Adrenal gland (tissue), 12 donors: Measurements from ENCODE around the gene RPS6KA2. TPM values are rescaled to one million over a fixed set of nuclear protein-coding genes. Genes with fewer than 3 reads are reported as not detected.
A peak's percentile ranks its signal among the peaks of the same experiment; 100 is the strongest.
"Not testable (repeated sequence)": the region's sequence is repeated elsewhere in the genome, so short reads cannot be mapped to it uniquely, and the experiment has no call there.

ENCODE experiments used
- DNase-seq, 7 donors: peaks; one replicate each; pipeline ENCODE4 v3.0.0-alpha.2; 2019 to 2020
- H3K27ac ChIP-seq, 5 donors: fragments of 200-600 bp; sonication (generic) in 4 of 5; 1 replicate in 3 of 5; 2 replicates in 2 of 5; pipeline versions ENCODE4 v1.5.1 to v1.8.0; 2016 to 2020; ENCODE audit warnings: mild to moderate bottlenecking in 1 of 5
- H3K27me3 ChIP-seq: fragments of 200-600 bp; 2 replicates; pipeline ENCODE4 v1.8.0; 2021
- H3K36me3 ChIP-seq, 2 donors: fragments of 200-600 bp; replicated peaks in 1 of 2; 1 replicate in 1 of 2; 2 replicates in 1 of 2; pipeline versions ENCODE4 v1.5.1 to v1.8.0; 2018 to 2022
- H3K4me1 ChIP-seq, 2 donors: fragments of 200-600 bp; replicated peaks in 1 of 2; 1 replicate in 1 of 2; 2 replicates in 1 of 2; pipeline versions ENCODE4 v1.5.1 to v1.8.0; 2018 to 2021
- H3K4me3 ChIP-seq, 4 donors: fragments of 200-600 bp; sonication (generic) in 3 of 4; one replicate each; pipeline ENCODE4 v1.5.1; 2016 to 2018
- H3K9me3 ChIP-seq, 3 donors: fragments of 200-600 bp; sonication (generic) in 1 of 3; replicated peaks in 1 of 3; 1 replicate in 2 of 3; 2 replicates in 1 of 3; pipeline versions ENCODE4 v1.5.1 to v1.8.0; 2016 to 2021
- POLR2A ChIP-seq, 2 donors: fragments of 450-650 bp; IDR thresholded peaks; one replicate each; pipeline ENCODE4 v1.6.1; 2017; ENCODE audit warnings: antibody characterized with exemption in 2 of 2, mild to moderate bottlenecking in 2 of 2, moderate library complexity in 1 of 2
- WGBS, 4 donors: extraction: QIAGEN DNeasy Blood & Tissue Kit in 2 of 4; methylation state at CpG; one replicate each; pipeline versions ENCODE4 v1.1.5 to v1.1.7; 2013 to 2017; 5-methylcytosine and 5-hydroxymethylcytosine counted together
- intact Hi-C, 2 donors: fragments of 100-400 bp; cut with DNase I; formaldehyde crosslinking; loops; one replicate each; pipeline versions ENCODE4 v1.14.1 to v1.15.0; 2022 to 2023
- polyA plus RNA-seq, 3 donors: library from polyadenylated mRNA; stranded (reverse); fragments of 200-250 nt in 2 of 3; fragments of 350-450 nt in 1 of 3; fragmentation: Illumina TruSeq in 1 of 3; extraction: RNeasy Lipid Tissue Mini Kit (QIAGEN cat#74804) in 1 of 3; gene quantifications; one replicate each; pipeline ENCODE4 v1.2.3, GENCODE V29; 2013 to 2014
- total RNA-seq, 9 donors: library from RNA; depleted of rRNA in 4 of 9; stranded (reverse); fragments of >200 nt in 4 of 9; fragments of 120-200 nt in 1 of 9; fragmentation: NEBNext Ultra II Directional in 1 of 9; extraction: Animal tissue kit (Norgen Biotek cat#: 25700) in 1 of 9; gene quantifications; one replicate each; pipeline versions ENCODE4 v1.1.0 to v1.2.4, GENCODE V29; 2013 to 2023
- TF ChIP-seq, protein P1 (sequence below), 6 experiments: fragments of 450-650 bp in 4 of 6; fragments of 200-600 bp in 2 of 6; sonication (generic) in 1 of 6; IDR thresholded peaks; 1 replicate in 5 of 6; 2 replicates in 1 of 6; pipeline versions ENCODE4 v1.5.1 to v1.8.0; 2016 to 2021; ENCODE audit warnings: antibody characterized with exemption in 6 of 6, mild to moderate bottlenecking in 2 of 6, moderate library complexity in 1 of 6
- donor health status: healthy with polysubstance abuse.
- donor health status: Bipolar disorder and iron deficiency.
- donor health status: DM: yes; HTN: yes; CAD: no.
- donor health status: DM: no; HTN: no; CAD: no.
- donor health status: DM: no; HTN: no; CAD: no.
- donor health status: DM: yes; HTN: yes; CAD: no.

The RPS6KA2 gene
- total and polyA plus RNA-seq, 12 donors: 7.0 to 40.4 (median 26.2) TPM

- H3K9me3 ChIP-seq: no peaks in the 10 kb centered on the region
- no peak overlapping the region for H3K4me3 ChIP-seq
- intact Hi-C loops: no loop called here
- no peaks in the 10 kb centered on the region for H3K4me1 ChIP-seq
- H3K27ac ChIP-seq: no peak overlapping the region
- DNase-seq: peak in 1 of 7 donors; percentile 30
- TF ChIP-seq POLR2A (IDR thresholded peaks at IDR 0.05): no peak
- TF ChIP-seq, protein P1, sequence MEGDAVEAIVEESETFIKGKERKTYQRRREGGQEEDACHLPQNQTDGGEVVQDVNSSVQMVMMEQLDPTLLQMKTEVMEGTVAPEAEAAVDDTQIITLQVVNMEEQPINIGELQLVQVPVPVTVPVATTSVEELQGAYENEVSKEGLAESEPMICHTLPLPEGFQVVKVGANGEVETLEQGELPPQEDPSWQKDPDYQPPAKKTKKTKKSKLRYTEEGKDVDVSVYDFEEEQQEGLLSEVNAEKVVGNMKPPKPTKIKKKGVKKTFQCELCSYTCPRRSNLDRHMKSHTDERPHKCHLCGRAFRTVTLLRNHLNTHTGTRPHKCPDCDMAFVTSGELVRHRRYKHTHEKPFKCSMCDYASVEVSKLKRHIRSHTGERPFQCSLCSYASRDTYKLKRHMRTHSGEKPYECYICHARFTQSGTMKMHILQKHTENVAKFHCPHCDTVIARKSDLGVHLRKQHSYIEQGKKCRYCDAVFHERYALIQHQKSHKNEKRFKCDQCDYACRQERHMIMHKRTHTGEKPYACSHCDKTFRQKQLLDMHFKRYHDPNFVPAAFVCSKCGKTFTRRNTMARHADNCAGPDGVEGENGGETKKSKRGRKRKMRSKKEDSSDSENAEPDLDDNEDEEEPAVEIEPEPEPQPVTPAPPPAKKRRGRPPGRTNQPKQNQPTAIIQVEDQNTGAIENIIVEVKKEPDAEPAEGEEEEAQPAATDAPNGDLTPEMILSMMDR (IDR thresholded peaks at IDR 0.05): no peak
- no peaks in the 10 kb centered on the region for H3K27me3 ChIP-seq
- WGBS, 4 donors: 91 to 95% (median 94%) methylated on average over 14 to 15 of the region's 15 CpGs
- no peaks in the 10 kb centered on the region for H3K36me3 ChIP-seq
These were observed 93.7 kb downstream of the RPS6KA2 start for GRCh38 chr6:166533205-166533824.

GRCh38 chr6:166532302-166532701, 94.7 kb downstream of the RPS6KA2 start:
- intact Hi-C loops: no loop called here
- Histone ChIP-seq H3K4me1 (no peaks in the 10 kb centered on the region), H3K27ac (no peak overlapping the region), H3K27me3 (no peaks in the 10 kb centered on the region), H3K4me3 (no peak overlapping the region), H3K9me3 (no peaks in the 10 kb centered on the region), H3K36me3 (no peaks in the 10 kb centered on the region)
- 93 to 99% (median 93%) methylated on average over 8 to 12 of the region's 12 CpGs for WGBS, 4 donors
- TF ChIP-seq, protein P1 (IDR thresholded peaks at IDR 0.05): no peak
- TF ChIP-seq POLR2A (IDR thresholded peaks at IDR 0.05): no peak
- DNase-seq: no peak

DNA sequence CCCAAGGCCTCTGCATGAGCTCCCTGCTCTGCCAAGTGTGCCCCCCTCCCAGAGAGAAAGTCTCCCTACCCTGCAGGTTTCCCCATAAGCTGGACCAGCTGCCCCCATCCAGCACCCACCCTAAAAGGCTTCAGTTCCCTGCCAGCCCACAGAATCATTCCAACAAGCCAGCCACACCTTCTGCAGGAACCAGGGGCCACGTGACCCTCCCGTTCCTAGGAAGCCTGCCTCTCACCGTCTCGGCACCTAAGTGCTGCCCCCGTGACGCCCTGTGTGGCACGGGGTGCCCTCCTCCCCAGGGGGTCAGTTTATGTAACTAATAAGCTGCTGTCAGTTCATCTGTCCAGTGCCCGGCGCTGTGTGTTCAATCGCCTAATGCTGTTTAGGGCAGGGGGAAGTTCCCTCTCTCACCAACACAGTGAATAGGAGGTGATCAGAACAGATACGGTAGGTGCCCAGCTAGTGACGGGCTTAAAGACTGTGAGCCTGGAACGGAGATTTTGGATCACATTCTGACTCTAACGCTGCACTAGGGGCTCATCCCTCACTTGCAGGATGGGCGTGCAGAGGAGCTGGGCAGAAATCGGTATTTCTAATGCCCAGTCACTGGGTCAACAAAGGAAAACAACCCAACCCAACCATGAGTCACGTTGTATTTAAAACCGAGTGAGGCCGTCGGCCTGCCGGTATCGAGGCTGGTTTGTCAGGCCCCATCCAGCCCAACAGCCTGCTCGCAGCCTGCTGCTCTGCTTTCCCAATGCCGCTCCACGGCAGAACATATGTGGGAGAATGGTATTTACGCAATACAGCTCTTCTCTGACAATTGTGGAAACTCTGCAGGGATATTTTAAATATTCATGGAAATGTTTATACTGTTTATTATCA, 96.6 kb downstream of the RPS6KA2 start:
- H3K4me1 ChIP-seq: no peaks in the 10 kb centered on the region
- TF ChIP-seq POLR2A (IDR thresholded peaks at IDR 0.05): no peak
- TF ChIP-seq, protein P1 (IDR thresholded peaks at IDR 0.05): no peak
- no peak overlapping the region for H3K4me3 ChIP-seq
- no peaks in the 10 kb centered on the region for H3K36me3 ChIP-seq
- DNase-seq: no peak
- no peak overlapping the region for H3K27ac ChIP-seq
- no peaks in the 10 kb centered on the region for H3K9me3 ChIP-seq
- no peaks in the 10 kb centered on the region for H3K27me3 ChIP-seq
- intact Hi-C loops: no loop called here
- WGBS, 4 donors: 93 to 98% (median 96%) methylated on average over 24 to 26 of the region's 26 CpGs

- Histone ChIP-seq H3K9me3 (no peaks in the 10 kb centered on the region), H3K4me3 (no peak overlapping the region), H3K27ac (no peak overlapping the region), H3K4me1 (no peaks in the 10 kb centered on the region), H3K36me3 (no peaks in the 10 kb centered on the region), H3K27me3 (no peaks in the 10 kb centered on the region)
- no peak for DNase-seq
- no peak for TF ChIP-seq POLR2A (IDR thresholded peaks at IDR 0.05)
- TF ChIP-seq, protein P1 (IDR thresholded peaks at IDR 0.05): no peak
- intact Hi-C loops: no loop called here
- 88 to 95% (median 89%) methylated on average over 4 of the region's 4 CpGs for WGBS, 4 donors
These were observed 97.5 kb downstream of the RPS6KA2 start for GRCh38 chr6:166529586-166529985.

GRCh38 chr6:166529058-166529457, 98.0 kb downstream of the RPS6KA2 start:
- DNase-seq, H3K36me3 ChIP-seq, H3K27me3 ChIP-seq, H3K9me3 ChIP-seq, H3K4me3 ChIP-seq, H3K27ac ChIP-seq, intact Hi-C loops, H3K4me1 ChIP-seq: not testable (repeated sequence)
- WGBS, 4 donors: 97 to 100% (median 100%) methylated on average over 1 of the region's 1 CpG
